Stomach (tissue), 9 donors: Measurements from ENCODE around the gene TSPAN17. TPM values are rescaled to one million over a fixed set of nuclear protein-coding genes. Genes with fewer than 3 reads are reported as not detected.

Experiments
- DNase-seq, 2 donors: peaks; one replicate each; pipeline versions ENCODE4 v3.0.0 to v3.0.0-alpha.2; 2013 to 2019
- H3K27ac ChIP-seq, 5 donors: fragments of 200-600 bp in 4 of 5; sonication (generic) in 4 of 5; one replicate each; pipeline ENCODE4 v1.5.1; 2013 to 2019; ENCODE audit warnings: mild to moderate bottlenecking in 1 of 5, moderate library complexity in 1 of 5
- H3K27me3 ChIP-seq, 3 donors: fragments of 200-600 bp; sonication (generic); one replicate each; pipeline ENCODE4 v1.5.1; 2017 to 2019; ENCODE audit warnings: mixed run types in 1 of 3
- H3K36me3 ChIP-seq, 4 donors: fragments of 200-600 bp; sonication (generic); 1 replicate in 3 of 4; 2 replicates in 1 of 4; pipeline ENCODE4 v1.5.1; 2016 to 2019
- H3K4me1 ChIP-seq, 4 donors: fragments of 200-600 bp; sonication (generic); one replicate each; pipeline ENCODE4 v1.5.1; 2016 to 2019
- H3K4me3 ChIP-seq, 4 donors: fragments of 200-600 bp; sonication (generic) in 3 of 4; one replicate each; pipeline ENCODE4 v1.5.1; 2016 to 2019; ENCODE audit warnings: mild to moderate bottlenecking in 1 of 4
- H3K9me3 ChIP-seq, 4 donors: fragments of 200-600 bp; sonication (generic); one replicate each; pipeline ENCODE4 v1.5.1; 2016 to 2019
- CTCF ChIP-seq, 7 experiments: fragments of 450-650 bp in 4 of 7; fragments of 200-600 bp in 3 of 7; sonication (generic) in 3 of 7; IDR thresholded peaks; one replicate each; pipeline ENCODE4 v1.5.1; 2016 to 2019; ENCODE audit warnings: antibody characterized with exemption in 7 of 7, control low read depth in 2 of 7, mild to moderate bottlenecking in 1 of 7
- EP300 ChIP-seq: sonication (generic); formaldehyde crosslinking; IDR thresholded peaks from one replicate; pipeline ENCODE4 v1.6.1; 2017; ENCODE audit warnings: antibody characterized with exemption
- POLR2A ChIP-seq, 4 donors: fragments of 450-650 bp; IDR thresholded peaks; one replicate each; pipeline ENCODE4 v1.6.1; 2016; ENCODE audit warnings: antibody characterized with exemption in 4 of 4, control low read depth in 2 of 4, mild to moderate bottlenecking in 1 of 4, moderate library complexity in 1 of 4
- POLR2AphosphoS5 ChIP-seq, 3 donors: sonication (generic); formaldehyde crosslinking; IDR thresholded peaks; one replicate each; pipeline ENCODE4 v1.6.1; 2016; ENCODE audit warnings: antibody characterized with exemption in 3 of 3
- WGBS, 5 donors: extraction: QIAGEN DNeasy Blood & Tissue Kit in 3 of 5; methylation state at CpG; one replicate each; pipeline versions ENCODE4 v1.1.5 to v1.1.7; 2013 to 2018; 5-methylcytosine and 5-hydroxymethylcytosine counted together
- intact Hi-C: fragments of 100-400 bp; cut with DNase I; formaldehyde crosslinking; loops from one replicate; pipeline ENCODE4 v1.15.1; 2023; ENCODE audit warnings: low total_unique reads
- polyA plus RNA-seq, 3 donors: library from polyadenylated mRNA; stranded (reverse); fragments of 200-250 nt; gene quantifications; one replicate each; pipeline ENCODE4 v1.2.3, GENCODE V29; 2013
- total RNA-seq, 5 donors: library from RNA; depleted of rRNA; stranded (reverse); fragments of >200 nt; gene quantifications; one replicate each; pipeline versions ENCODE4 v1.1.0 to v1.2.3, GENCODE V29; 2014 to 2016
- donor health status: healthy with polysubstance abuse.
- donor health status: Bipolar disorder and iron deficiency.
- donor health status: healthy.

TSPAN17 gene
- total and polyA plus RNA-seq, 8 donors = 2.3 to 79.9 (median 21.7) TPM

- Histone ChIP-seq H3K27ac (no peak overlapping the region), H3K36me3 (no peaks in the 10 kb centered on the region), H3K4me3 (no peak overlapping the region), H3K4me1 (peaks cover 13 to 23% (median 20%) of the 10 kb centered on the region in 4 donors), H3K27me3 (peaks cover 11 to 99% (median 77%) of the 10 kb centered on the region in 3 donors), H3K9me3 (no peaks in the 10 kb centered on the region)
- WGBS, 5 donors = 72 to 78% (median 74%) methylated on average over 5 of the region's 5 CpGs
- TF ChIP-seq CTCF (IDR thresholded peaks at IDR 0.05) (no peak), EP300 (no peak), POLR2A (IDR thresholded peaks at IDR 0.05) (no peak), POLR2AphosphoS5 (IDR thresholded peaks at IDR 0.05) (no peak)
- DNase-seq = no peak
- intact Hi-C loops = no loop called here
Observed at GRCh38 chr5:176627582-176627981, 19.7 kb upstream of the TSPAN17 start.

GRCh38 chr5:176628406-176629228 is 18.7 kb upstream of the TSPAN17 start:
- H3K4me3 ChIP-seq = no peak overlapping the region
- no peak for DNase-seq
- H3K27me3 ChIP-seq = peaks cover 11 to 100% (median 84%) of the 10 kb centered on the region in 3 donors
- 49 to 58% (median 50%) methylated on average over 13 of the region's 13 CpGs for WGBS, 5 donors
- H3K9me3 ChIP-seq = no peaks in the 10 kb centered on the region
- intact Hi-C loops = no loop called here
- TF ChIP-seq EP300 (no peak), POLR2AphosphoS5 (IDR thresholded peaks at IDR 0.05) (no peak), POLR2A (IDR thresholded peaks at IDR 0.05) (no peak), CTCF (IDR thresholded peaks at IDR 0.05) (no peak)
- H3K4me1 ChIP-seq = peaks cover 13 to 23% (median 20%) of the 10 kb centered on the region in 4 donors
- no peak overlapping the region for H3K27ac ChIP-seq
- no peaks in the 10 kb centered on the region for H3K36me3 ChIP-seq

GRCh38 chr5:176629317-176629852 is 17.9 kb upstream of the TSPAN17 start:
- 3 to 12% (median 7%) methylated on average over 22 to 34 of the region's 34 CpGs for WGBS, 5 donors
- H3K27ac ChIP-seq = no peak overlapping the region
- H3K4me3 ChIP-seq = peak overlapping the region in 1 of 4 donors; percentile 48
- peaks cover 11 to 99% (median 81%) of the 10 kb centered on the region in 3 donors for H3K27me3 ChIP-seq
- no peak for TF ChIP-seq CTCF (IDR thresholded peaks at IDR 0.05)
- no peak for TF ChIP-seq POLR2AphosphoS5 (IDR thresholded peaks at IDR 0.05)
- TF ChIP-seq POLR2A (IDR thresholded peaks at IDR 0.05) = no peak
- TF ChIP-seq EP300 = no peak
- DNase-seq = no peak
- no peaks in the 10 kb centered on the region for H3K36me3 ChIP-seq
- H3K9me3 ChIP-seq = no peaks in the 10 kb centered on the region
- H3K4me1 ChIP-seq = peaks cover 13 to 23% (median 20%) of the 10 kb centered on the region in 4 donors
- intact Hi-C loops = no loop called here

DNA sequence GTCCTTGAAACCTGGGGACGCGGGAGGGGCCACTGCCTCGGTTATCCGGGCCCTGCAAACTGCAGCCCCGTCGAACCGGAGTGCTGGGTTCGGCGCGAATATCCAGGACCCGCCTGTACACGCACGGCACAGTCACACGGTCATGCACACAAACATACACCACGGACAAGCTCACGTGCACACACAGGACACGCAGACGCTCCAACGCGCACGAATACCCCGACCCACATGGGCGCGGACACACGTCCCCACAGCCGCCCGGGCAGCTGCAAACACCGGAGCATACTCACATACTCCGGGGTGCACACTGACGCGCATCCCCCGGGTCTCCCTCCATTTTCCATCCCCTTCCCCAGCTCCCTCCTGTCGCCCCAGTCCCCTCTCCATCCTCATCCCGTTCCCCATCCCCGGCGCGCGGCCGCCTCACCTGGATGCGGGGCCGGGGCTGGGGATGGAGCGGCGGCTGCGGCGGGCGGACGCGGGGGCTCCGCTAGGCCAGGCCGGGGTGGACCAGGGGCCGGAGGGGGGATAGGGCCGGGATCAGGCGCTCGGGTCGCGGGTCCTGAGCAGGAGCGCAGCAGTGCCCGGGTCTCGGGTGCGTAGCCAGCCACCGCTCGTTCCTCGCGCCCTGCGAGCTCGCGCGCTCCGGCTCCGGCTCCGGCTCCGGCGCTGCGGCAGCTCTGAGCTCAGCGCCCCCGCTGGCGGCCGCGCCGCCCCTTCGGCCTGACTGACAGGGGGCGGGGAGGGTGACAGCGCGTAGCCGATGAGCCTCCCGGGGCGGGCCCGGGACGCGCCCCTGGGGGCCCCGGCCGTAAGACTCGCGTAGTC is 17.2 kb upstream of the TSPAN17 start, which contains the start of the genes EIF4E1B and SNCB:
Gene EIF4E1B (plus strand): TSS at position 823 of the 828 bp plus-strand sequence. CDS start 12,113 bp downstream, outside the sequence.
Gene SNCB (minus strand): TSS at position 682 of the 828 bp plus-strand sequence. CDS start 880 bp downstream, outside the sequence.
- intact Hi-C loops = no loop called here
- WGBS, 5 donors = 0 to 4% (median 2%) methylated on average over 43 to 94 of the region's 94 CpGs

More for the DNA sequence above, 17.2 kb upstream of the TSPAN17 start, which contains the start of the genes EIF4E1B and SNCB:
- Histone ChIP-seq H3K27me3 (peaks cover 11 to 97% (median 81%) of the 10 kb centered on the region in 3 donors), H3K4me3 (peak within 1 kb of the TSS; percentile 31 to 48 (median 36)), H3K4me1 (peaks cover 13 to 23% (median 20%) of the 10 kb centered on the region in 4 donors), H3K36me3 (no peaks in the 10 kb centered on the region), H3K27ac (no peak within 1 kb of the TSS), H3K9me3 (no peaks in the 10 kb centered on the region)
- TF ChIP-seq POLR2AphosphoS5 (IDR thresholded peaks at IDR 0.05) (no peak), CTCF (IDR thresholded peaks at IDR 0.05) (no peak), EP300 (no peak), POLR2A (IDR thresholded peaks at IDR 0.05) (no peak)
- peak in 1 of 2 donors; percentile 84 for DNase-seq
